IMR-90 (cell line): ENCODE results near the gene GON7. TPM values are rescaled to one million over a fixed set of nuclear protein-coding genes. Genes with fewer than 3 reads are reported as not detected.

Source experiments
- ATAC-seq: fragments of 200-7000 bp; cut with Tn5 transposase; 2 replicates; pipeline ENCODE4 v1.9.1; 2020; ENCODE audit warnings: low read depth, mild to moderate bottlenecking, moderate library complexity
- Bru-seq: library from RNA; stranded (reverse); fragments of 400-500 nt; gene quantifications from one replicate; lab custom pipeline; 2021; lab: Mats Ljungman, UMichigan
- BruChase-seq, 2 experiments: library from RNA; stranded (reverse); fragments of 400-500 nt; gene quantifications; one replicate each; lab custom pipeline; 2021; lab: Mats Ljungman, UMichigan
- BruUV-seq: library from RNA; stranded (reverse); fragments of 400-500 nt; replicated peaks from 2 replicates; lab custom pipeline; 2021; lab: Mats Ljungman, UMichigan
- CTCF ChIA-PET: fragments of 300-600 bp; formaldehyde crosslinking; extraction: SDS; loops from one replicate; lab custom pipeline; 2021; ENCODE audit warnings: antibody characterized with exemption; lab: Yijun Ruan, JAX
- POLR2A ChIA-PET: fragments of 300-600 bp; sonication (Branson Sonifier 250); formaldehyde crosslinking; loops from one replicate; lab custom pipeline; 2022; ENCODE audit warnings: antibody characterized with exemption; ENCODE audit not compliant: unreplicated experiment; lab: Charles Lee
- DNase-seq: peaks from one replicate; pipeline ENCODE4 v3.0.0; 2013
- H2AFZ ChIP-seq: replicated peaks from 2 replicates; pipeline ENCODE3; 2013; ENCODE audit warnings: low read length, mild to moderate bottlenecking; ENCODE audit not compliant: poor library complexity
- H2AK5ac ChIP-seq: 2 replicates; pipeline ENCODE4 v1.6.1; 2013; ENCODE audit warnings: low read depth, low read length, inconsistent platforms
- H2AK9ac ChIP-seq: replicated peaks from 2 replicates; pipeline ENCODE3; 2013; ENCODE audit warnings: mild to moderate bottlenecking, low read depth, low read length, moderate library complexity; ENCODE audit not compliant: poor library complexity
- H2BK120ac ChIP-seq: 2 replicates; pipeline ENCODE4 v1.6.1; 2013; ENCODE audit warnings: low read depth, low read length, inconsistent platforms
- H2BK15ac ChIP-seq: 3 replicates; pipeline ENCODE4 v1.6.1; 2013; ENCODE audit warnings: low read depth, low read length, inconsistent platforms
- H2BK20ac ChIP-seq: 2 replicates; pipeline ENCODE4 v1.6.1; 2013; ENCODE audit warnings: low read depth, mild to moderate bottlenecking, inconsistent platforms, low read length, moderate library complexity
- H2BK5ac ChIP-seq: 2 replicates; pipeline ENCODE4 v1.6.1; 2013; ENCODE audit warnings: mild to moderate bottlenecking, low read depth, low read length, inconsistent platforms; ENCODE audit not compliant: poor library complexity, severe bottlenecking
- H3K14ac ChIP-seq: replicated peaks from 2 replicates; pipeline ENCODE4 v1.6.1; 2013; ENCODE audit warnings: low read depth, low read length, inconsistent platforms
- H3K18ac ChIP-seq: 2 replicates; pipeline ENCODE4 v1.6.1; 2013; ENCODE audit warnings: low read depth, low read length, control low read depth
- H3K23ac ChIP-seq: 2 replicates; pipeline ENCODE4 v1.6.1; 2013; ENCODE audit warnings: low read depth, low read length, inconsistent platforms
- H3K27ac ChIP-seq: 2 replicates; pipeline ENCODE4 v1.5.1; 2013; ENCODE audit warnings: mild to moderate bottlenecking, control low read depth, low read length; ENCODE audit not compliant: insufficient read depth
- H3K27me3 ChIP-seq: 2 replicates; pipeline ENCODE4 v1.6.1; 2013; ENCODE audit warnings: low read length; ENCODE audit not compliant: control insufficient read depth, insufficient read depth
- H3K36me3 ChIP-seq: 2 replicates; pipeline ENCODE4 v1.6.1; 2013; ENCODE audit warnings: low read length, mixed read lengths; ENCODE audit not compliant: control insufficient read depth, insufficient read depth
- H3K4ac ChIP-seq: 2 replicates; pipeline ENCODE4 v1.6.1; 2013; ENCODE audit warnings: low read depth, low read length, inconsistent platforms
- H3K4me1 ChIP-seq: 2 replicates; pipeline ENCODE4 v1.6.1; 2013; ENCODE audit warnings: low read length, mixed read lengths; ENCODE audit not compliant: control insufficient read depth, insufficient read depth
- H3K4me2 ChIP-seq: 2 replicates; pipeline ENCODE4 v1.6.1; 2013; ENCODE audit warnings: low read depth, mild to moderate bottlenecking, control low read depth, low read length, moderate library complexity
- H3K4me3 ChIP-seq: 2 replicates; pipeline ENCODE4 v1.5.1; 2013; ENCODE audit warnings: low read depth, mild to moderate bottlenecking, control low read depth, low read length, moderate library complexity; ENCODE audit not compliant: insufficient read depth
- H3K56ac ChIP-seq: 2 replicates; pipeline ENCODE4 v1.6.1; 2013; ENCODE audit warnings: low read length, inconsistent platforms; ENCODE audit not compliant: insufficient read depth; ENCODE audit errors: extremely low read depth
- H3K79me1 ChIP-seq, 2 experiments: 2 replicates each; pipeline ENCODE4 v1.6.1; 2013; ENCODE audit warnings: low read length in 2 of 2, inconsistent platforms in 1 of 2, low read depth in 1 of 2
- H3K9ac ChIP-seq: 2 replicates; pipeline ENCODE4 v1.6.1; 2013; ENCODE audit warnings: low read depth, low read length, control low read depth
- H3K9me1 ChIP-seq: 2 replicates; pipeline ENCODE4 v1.6.1; 2013; ENCODE audit warnings: low read length, inconsistent platforms; ENCODE audit not compliant: insufficient read depth
- H3K9me3 ChIP-seq: 2 replicates; pipeline ENCODE4 v1.6.1; 2013; ENCODE audit warnings: low read length; ENCODE audit not compliant: control insufficient read depth, insufficient read depth
- H4K20me1 ChIP-seq: 2 replicates; pipeline ENCODE4 v1.6.1; 2013; ENCODE audit warnings: low read length, inconsistent platforms; ENCODE audit not compliant: insufficient read depth
- H4K5ac ChIP-seq: 2 replicates; pipeline ENCODE4 v1.6.1; 2013; ENCODE audit warnings: mild to moderate bottlenecking, low read depth, low read length, control low read depth
- H4K8ac ChIP-seq, 2 experiments: 2 replicates each; pipeline ENCODE4 v1.6.1; 2013; ENCODE audit warnings: low read depth in 2 of 2, low read length in 2 of 2, control low read depth in 1 of 2, inconsistent platforms in 1 of 2
- H4K91ac ChIP-seq: 2 replicates; pipeline ENCODE4 v1.6.1; 2013; ENCODE audit warnings: low read depth, low read length, inconsistent platforms; ENCODE audit not compliant: insufficient read depth
- CHD1 ChIP-seq: IDR thresholded peaks from 2 replicates; pipeline ENCODE4 v1.6.1; 2012; ENCODE audit warnings: low read depth, low read length, improper control_type of control experiment
- FOS ChIP-seq: fragments of 150-350 bp; IDR thresholded peaks from 2 replicates; pipeline ENCODE4 v1.6.1; 2016; ENCODE audit warnings: low read depth, low read length
- MAFK ChIP-seq: IDR thresholded peaks from 2 replicates; pipeline ENCODE4 v1.6.1; 2012; ENCODE audit warnings: low read depth, low read length, improper control_type of control experiment
- MAZ ChIP-seq: IDR thresholded peaks from 2 replicates; pipeline ENCODE4 v1.6.1; 2012; ENCODE audit warnings: low read depth, mild to moderate bottlenecking, low read length, improper control_type of control experiment, moderate library complexity, borderline replicate concordance
- POLR2A ChIP-seq: IDR thresholded peaks from 2 replicates; pipeline ENCODE4 v1.6.1; 2012; ENCODE audit warnings: mild to moderate bottlenecking, low read depth, low read length
- RFX5 ChIP-seq: IDR thresholded peaks from 2 replicates; pipeline ENCODE4 v1.8.0; 2012; ENCODE audit warnings: low read depth, mild to moderate bottlenecking, low read length, moderate library complexity
- SMC3 ChIP-seq: fragments of 150-350 bp; IDR thresholded peaks from 2 replicates; pipeline ENCODE4 v1.6.1; 2016; ENCODE audit warnings: low read depth, mild to moderate bottlenecking, antibody characterized with exemption, low read length, moderate library complexity
- WGBS, 2 experiments: methylation state at CpG; one replicate each; pipeline versions ENCODE4 v1.1.5 to v1.1.7; 2013; ENCODE audit warnings: missing lambda C conversion rate in 2 of 2; ENCODE audit not compliant: insufficient read length in 1 of 2; ENCODE audit errors: extremely low coverage in 2 of 2; 5-methylcytosine and 5-hydroxymethylcytosine counted together
- dilution Hi-C: fragments of 300-500 bp; cut with HindIII; formaldehyde crosslinking; loops from one replicate; pipeline ENCODE4 v1.14.3; 2018; ENCODE audit warnings: low sequenced_read_pairs; ENCODE audit not compliant: unreplicated experiment
- in situ Hi-C: fragments of 300-500 bp; cut with MboI; formaldehyde crosslinking; loops from 3 replicates; pipeline ENCODE4 v1.14.3; 2019; ENCODE audit warnings: low sequenced_read_pairs, inconsistent platforms, mixed read lengths
- intact Hi-C: fragments of 100-400 bp; cut with micrococcal nuclease; formaldehyde crosslinking; loops from 2 replicates; pipeline ENCODE4 v1.10.0; 2022
- long read RNA-seq: library from polyadenylated mRNA; unstranded; transcript quantifications from one replicate; pipeline ENCODE4 v2.0.0, GENCODE V29; 2021; ENCODE audit not compliant: unreplicated experiment
- polyA plus RNA-seq, 3 experiments: library from polyadenylated mRNA; depleted of rRNA; stranded (reverse); fragments of >200 nt; gene quantifications; 2 replicates each; pipeline ENCODE4 v1.2.3, GENCODE V29; 2012; ENCODE audit warnings: low replicate concordance in 1 of 3
- total RNA-seq: library from RNA; depleted of rRNA; stranded (reverse); fragments of >200 nt; gene quantifications from 2 replicates; pipeline ENCODE4 v1.2.3, GENCODE V29; 2012; rRNA removed
- TF ChIP-seq, protein P1 (sequence below): fragments of 150-350 bp; IDR thresholded peaks from 2 replicates; pipeline ENCODE4 v1.6.1; 2017; ENCODE audit warnings: mild to moderate bottlenecking, antibody characterized with exemption, low read length, low read depth
- TF ChIP-seq, protein P2 (sequence below): conservative IDR thresholded peaks from 2 replicates; pipeline ENCODE4 v1.5.1; 2012; ENCODE audit warnings: mild to moderate bottlenecking, low read depth, low read length, improper control_type of control experiment

Gene GON7
- total RNA-seq (4.3 and 10.3 TPM in 2 replicates), polyA plus RNA-seq (2012; rRNA removed) (5.6 and 7.8 TPM in 2 replicates), Bru-seq, nascent RNA (percentile 47 among the genes with signal in this experiment), BruChase-seq, experiment 1, labeled RNA remaining after a 6-hour chase (percentile 51 among the genes with signal in this experiment), BruChase-seq, experiment 2, labeled RNA remaining after a 2-hour chase (percentile 49 among the genes with signal in this experiment)
- polyA plus RNA-seq (2012; cell fraction: cytosol; rRNA removed) = 2.0 and 2.1 TPM in 2 replicates
- polyA plus RNA-seq (2012; cell fraction: nucleus; rRNA removed; ENCODE audit: low replicate concordance) = 0.50 and 1.5 TPM in 2 replicates
- long read RNA-seq, transcript GON7-201 (2 exons, 1,154 nt) = major isoform, 9 of 9 reads
- long read RNA-seq, partial matches to known transcripts = 0 of 9 reads
- long read RNA-seq, other reads (novel, unspliced or antisense) = 0 of 9 reads

DNA sequence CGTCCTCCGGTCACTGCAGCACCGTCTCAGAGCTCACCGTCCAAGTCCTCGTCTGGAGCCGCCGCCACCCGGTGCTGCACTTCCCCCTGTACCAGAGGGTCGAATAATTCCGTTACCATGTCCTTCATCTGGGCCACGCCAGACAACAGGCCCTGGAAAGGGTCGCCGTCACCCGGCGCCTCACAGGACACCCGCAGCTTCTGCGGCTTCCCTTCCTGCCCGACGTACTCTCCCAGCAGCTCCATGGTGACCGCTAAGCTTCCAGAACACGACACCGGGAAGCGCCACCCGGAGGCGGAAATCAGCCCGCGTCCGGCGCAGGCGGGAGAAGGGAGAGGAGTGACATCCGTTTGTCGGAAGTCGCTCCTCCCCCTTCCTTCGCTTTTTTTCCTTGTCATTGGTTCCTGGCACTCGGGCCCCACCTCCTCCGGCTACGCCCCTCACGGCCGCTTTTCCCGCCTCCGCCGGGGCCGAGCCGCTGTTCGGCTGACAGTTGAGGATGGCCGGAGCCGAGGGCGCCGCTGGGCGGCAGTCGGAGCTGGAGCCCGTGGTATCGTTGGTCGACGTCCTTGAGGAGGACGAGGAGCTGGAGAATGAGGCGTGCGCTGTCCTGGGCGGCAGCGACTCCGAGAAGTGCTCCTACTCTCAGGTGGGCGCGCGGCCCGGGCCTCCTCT, at the start of gene GON7, which contains the start of gene UBR7:
GON7 (minus strand) TSS at position 273 of the 675 bp plus-strand sequence; CDS start at position 245, 28 bp downstream.
UBR7 (plus strand) TSS at position 464 of the 675 bp plus-strand sequence; CDS start at position 500, 36 bp downstream.
- ChIA-PET CTCF (interaction anchor here (0.6 to 1.7 kb wide), 7 partner anchors 12 to 338 kb away, joined by 3 to 5 read pairs (median 3); partner anchors contain the start of genes LYSET and MOAP1), POLR2A (no interaction called here)
- peak within 1 kb of the TSS; percentile 23; the same call in 1 of the 2 replicates for H3K14ac ChIP-seq
- H2BK120ac ChIP-seq = peak within 1 kb of the TSS; percentile 55; the same call in 1 of the 2 replicates
- no peaks in the 10 kb centered on the region for H3K27me3 ChIP-seq
- H3K18ac ChIP-seq = no peak within 1 kb of the TSS
- H2BK5ac ChIP-seq = peak within 1 kb of the TSS; percentile 37
- ATAC-seq = peak; percentile 95
- H2BK20ac ChIP-seq = no peak within 1 kb of the TSS
- intact Hi-C loops (loop anchor here (1.0 kb wide), 4 partner anchors 126 to 686 kb away; partner anchors contain the start of gene BTBD7), in situ Hi-C loops (no loop called here), dilution Hi-C loops (no loop called here)
- peaks cover under 1% of the 10 kb centered on the region; the same call in 1 of the 2 replicates for H3K36me3 ChIP-seq
- peaks cover 2% of the 10 kb centered on the region; the same call in 1 of the 2 replicates for H3K4me1 ChIP-seq
- BruUV-seq = no TSS peak
- peak within 1 kb of the TSS; percentile 88 for H3K4me3 ChIP-seq
- WGBS, 2 experiments = 1% methylated on average over 22 of the region's 65 CpGs; no CpG with 5 or more reads in 1 of the 2 experiments
- peak within 1 kb of the TSS; percentile 44 for H3K56ac ChIP-seq
- H4K8ac ChIP-seq = peak within 1 kb of the TSS; percentile 68 to 91
- no peak within 1 kb of the TSS for H2AK5ac ChIP-seq
- peak within 1 kb of the TSS; percentile 90 for H3K4ac ChIP-seq
- peak within 1 kb of the TSS; percentile 67 for H3K9ac ChIP-seq
- H4K5ac ChIP-seq = peak within 1 kb of the TSS; percentile 77; the same call in 1 of the 2 replicates
- H3K23ac ChIP-seq = peak within 1 kb of the TSS; percentile 75
- peak within 1 kb of the TSS; percentile 100 for H2AFZ ChIP-seq
- H3K79me1 ChIP-seq = peaks cover 15 to 34% of the 10 kb centered on the region in 2 experiments
- no peaks in the 10 kb centered on the region for H4K20me1 ChIP-seq
- peak within 1 kb of the TSS; percentile 92 for H3K4me2 ChIP-seq
- peak within 1 kb of the TSS; percentile 77; the same call in 1 of the 2 replicates for H4K91ac ChIP-seq
- H2AK9ac ChIP-seq = peak within 1 kb of the TSS; percentile 98
- H2BK15ac ChIP-seq = no peak within 1 kb of the TSS; the same call in 2 of the 3 replicates
- peak; percentile 66 for TF ChIP-seq MAZ
- no peak for TF ChIP-seq MAFK
- TF ChIP-seq, protein P1, sequence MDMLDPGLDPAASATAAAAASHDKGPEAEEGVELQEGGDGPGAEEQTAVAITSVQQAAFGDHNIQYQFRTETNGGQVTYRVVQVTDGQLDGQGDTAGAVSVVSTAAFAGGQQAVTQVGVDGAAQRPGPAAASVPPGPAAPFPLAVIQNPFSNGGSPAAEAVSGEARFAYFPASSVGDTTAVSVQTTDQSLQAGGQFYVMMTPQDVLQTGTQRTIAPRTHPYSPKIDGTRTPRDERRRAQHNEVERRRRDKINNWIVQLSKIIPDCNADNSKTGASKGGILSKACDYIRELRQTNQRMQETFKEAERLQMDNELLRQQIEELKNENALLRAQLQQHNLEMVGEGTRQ = no peak
- 0 out of 2 replicates have a peak, but pooled peaks have one; percentile 3 for TF ChIP-seq CHD1
- TF ChIP-seq FOS = no peak
- TF ChIP-seq POLR2A = peak; percentile 80
- TF ChIP-seq SMC3 = peak; percentile 29; the same call in 1 of the 2 replicates
- TF ChIP-seq, protein P2, sequence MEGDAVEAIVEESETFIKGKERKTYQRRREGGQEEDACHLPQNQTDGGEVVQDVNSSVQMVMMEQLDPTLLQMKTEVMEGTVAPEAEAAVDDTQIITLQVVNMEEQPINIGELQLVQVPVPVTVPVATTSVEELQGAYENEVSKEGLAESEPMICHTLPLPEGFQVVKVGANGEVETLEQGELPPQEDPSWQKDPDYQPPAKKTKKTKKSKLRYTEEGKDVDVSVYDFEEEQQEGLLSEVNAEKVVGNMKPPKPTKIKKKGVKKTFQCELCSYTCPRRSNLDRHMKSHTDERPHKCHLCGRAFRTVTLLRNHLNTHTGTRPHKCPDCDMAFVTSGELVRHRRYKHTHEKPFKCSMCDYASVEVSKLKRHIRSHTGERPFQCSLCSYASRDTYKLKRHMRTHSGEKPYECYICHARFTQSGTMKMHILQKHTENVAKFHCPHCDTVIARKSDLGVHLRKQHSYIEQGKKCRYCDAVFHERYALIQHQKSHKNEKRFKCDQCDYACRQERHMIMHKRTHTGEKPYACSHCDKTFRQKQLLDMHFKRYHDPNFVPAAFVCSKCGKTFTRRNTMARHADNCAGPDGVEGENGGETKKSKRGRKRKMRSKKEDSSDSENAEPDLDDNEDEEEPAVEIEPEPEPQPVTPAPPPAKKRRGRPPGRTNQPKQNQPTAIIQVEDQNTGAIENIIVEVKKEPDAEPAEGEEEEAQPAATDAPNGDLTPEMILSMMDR = peak; percentile 44
- no peak for TF ChIP-seq RFX5
- DNase-seq = peak; percentile 96
- no peaks in the 10 kb centered on the region; the same call in 1 of the 2 replicates for H3K9me1 ChIP-seq
- H3K27ac ChIP-seq = peak within 1 kb of the TSS; percentile 51
- no peaks in the 10 kb centered on the region for H3K9me3 ChIP-seq
